H4 (cell line): Measurements from ENCODE around the gene EIF5A. TPM values are rescaled to one million over a fixed set of nuclear protein-coding genes. Genes with fewer than 3 reads are reported as not detected.

Experiments used
- DNase-seq: peaks from one replicate; pipeline ENCODE4 v3.0.0-alpha.2; 2015; ENCODE audit warnings: low spot score
- total RNA-seq: library from RNA; depleted of rRNA; stranded (reverse); fragments of >200 nt; shearing (Covaris generic); gene quantifications from 2 replicates; pipeline ENCODE4 v1.2.3, GENCODE V29; 2014

The EIF5A gene
- total RNA-seq, 1 experiment from 2014 or later, result 460 TPM

DNA sequence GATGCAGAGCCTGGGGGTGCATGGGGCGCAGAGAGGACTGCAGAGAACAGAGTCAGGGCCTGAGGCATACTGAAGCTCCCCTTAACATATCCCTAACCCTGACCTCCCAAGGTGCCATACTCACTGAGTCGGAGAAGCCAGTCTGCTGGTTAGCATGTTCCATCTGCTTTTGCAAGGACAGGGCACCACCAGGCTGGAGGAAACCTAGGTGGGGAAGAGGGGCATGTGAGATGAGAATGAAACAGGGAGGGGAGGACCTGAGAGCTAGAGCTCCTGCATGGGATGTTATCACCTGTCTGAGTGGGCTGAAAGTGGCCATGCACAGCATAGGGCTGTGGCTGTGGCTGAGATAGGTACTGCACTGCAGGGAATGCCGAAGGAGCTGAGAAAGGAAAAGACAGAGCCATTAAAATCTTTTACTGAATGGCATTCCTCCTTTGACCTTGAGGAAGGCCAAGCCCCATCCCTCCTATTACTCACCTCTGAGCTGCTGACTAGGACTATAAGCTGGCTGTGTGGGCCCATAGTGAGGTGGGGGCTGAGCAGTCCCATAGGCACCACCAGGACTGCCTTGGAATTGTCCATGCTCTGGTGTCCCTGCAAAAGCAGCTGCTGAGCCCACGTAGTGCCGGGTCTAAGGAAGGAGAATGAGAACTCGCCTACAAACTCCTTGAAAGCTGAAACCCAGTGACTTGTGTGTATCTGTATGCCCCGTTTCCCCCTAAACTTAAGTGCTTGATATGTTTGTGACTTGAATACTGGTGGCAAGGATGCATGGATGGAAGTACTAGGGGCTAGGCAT, 5.9 kb downstream of the EIF5A start:
- DNase-seq, result no peak

DNA sequence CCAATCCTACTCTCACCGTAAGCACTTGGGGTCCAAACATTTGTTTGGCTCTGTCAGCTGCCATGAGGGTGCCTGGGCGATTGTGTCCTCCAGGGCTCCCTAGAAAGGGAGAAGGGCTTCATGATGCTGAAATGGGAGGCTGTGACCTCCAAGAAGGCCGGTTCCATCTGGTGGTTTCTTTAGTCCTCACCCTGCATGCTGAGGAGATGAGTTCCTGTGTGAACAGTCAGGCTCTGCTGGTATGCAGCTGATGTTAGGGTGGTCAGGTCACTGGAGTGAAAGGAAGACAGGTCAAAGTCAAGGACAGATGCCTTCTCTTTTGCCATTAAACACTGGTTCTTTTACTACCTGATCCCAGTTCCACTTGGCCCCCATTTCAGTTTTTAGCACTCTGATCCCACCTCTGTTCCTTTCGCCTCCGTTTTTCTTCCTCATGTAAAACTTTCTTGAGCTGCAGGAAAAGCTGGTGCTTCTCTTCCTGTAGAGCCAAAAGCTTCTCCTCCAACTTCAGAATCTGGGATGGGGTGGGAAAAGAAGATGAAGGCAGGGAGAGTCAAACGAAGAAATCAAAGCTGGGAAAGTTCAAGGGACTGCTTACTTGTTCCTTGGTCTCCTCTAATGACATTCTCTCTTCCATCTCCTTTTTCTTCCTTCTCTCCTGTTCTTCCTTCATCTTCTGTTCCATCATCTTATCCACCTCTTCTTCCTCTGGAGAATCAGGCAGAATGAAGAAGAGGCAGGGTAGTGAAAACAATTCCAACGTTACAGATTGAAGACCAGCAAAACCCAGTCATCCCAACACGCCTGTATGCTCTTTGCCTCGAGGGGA, 6.7 kb downstream of the EIF5A start:
- DNase-seq, result no peak

DNA sequence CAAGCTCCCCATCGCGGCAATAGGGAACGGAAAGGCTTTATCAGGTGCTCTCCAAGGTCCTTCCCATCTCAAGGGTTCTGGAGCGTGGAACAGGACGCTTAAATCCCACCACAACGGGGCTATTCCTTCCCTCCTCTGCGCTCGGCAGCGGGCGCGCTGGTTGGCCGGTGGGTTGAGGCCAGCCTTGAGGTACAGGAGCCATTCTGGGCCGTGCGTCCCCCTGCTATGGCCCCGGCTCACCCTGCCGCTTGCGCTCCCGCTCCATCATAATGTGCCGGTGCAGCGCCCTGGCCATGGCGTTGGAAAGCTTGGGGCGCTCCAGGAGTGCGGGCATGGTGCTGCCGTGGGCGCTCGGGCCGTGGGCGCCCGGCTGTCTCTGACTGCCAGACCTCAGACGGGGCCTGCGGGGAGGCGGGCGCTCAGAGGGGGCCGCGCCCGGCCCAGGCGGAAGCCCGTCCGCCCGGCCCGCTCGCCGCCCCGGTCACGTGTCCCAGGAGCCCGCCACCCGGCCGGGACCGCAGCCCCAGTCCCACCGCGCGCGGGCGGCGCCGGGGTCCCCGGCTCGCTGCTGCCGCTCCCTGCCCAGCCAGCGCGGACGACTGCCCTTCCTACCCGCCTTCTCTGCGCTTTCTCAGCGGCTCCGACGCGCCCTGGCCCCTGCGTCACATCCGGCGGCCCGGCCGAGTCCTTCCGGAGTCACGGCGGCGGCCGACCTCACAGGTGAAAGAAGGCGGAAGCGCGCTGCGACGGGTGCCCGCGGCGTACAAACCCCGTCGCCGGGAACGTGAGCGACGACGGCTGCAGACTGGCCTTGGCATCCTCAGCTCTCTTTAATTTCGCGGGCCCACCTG, 7.5 kb downstream of the EIF5A start, which contains the start of gene GPS2:
TSS of gene GPS2 (minus strand) at position 642 of the 851 bp plus-strand sequence. CDS start at position 334, 308 bp downstream.
- peak; percentile 74 for DNase-seq

DNA sequence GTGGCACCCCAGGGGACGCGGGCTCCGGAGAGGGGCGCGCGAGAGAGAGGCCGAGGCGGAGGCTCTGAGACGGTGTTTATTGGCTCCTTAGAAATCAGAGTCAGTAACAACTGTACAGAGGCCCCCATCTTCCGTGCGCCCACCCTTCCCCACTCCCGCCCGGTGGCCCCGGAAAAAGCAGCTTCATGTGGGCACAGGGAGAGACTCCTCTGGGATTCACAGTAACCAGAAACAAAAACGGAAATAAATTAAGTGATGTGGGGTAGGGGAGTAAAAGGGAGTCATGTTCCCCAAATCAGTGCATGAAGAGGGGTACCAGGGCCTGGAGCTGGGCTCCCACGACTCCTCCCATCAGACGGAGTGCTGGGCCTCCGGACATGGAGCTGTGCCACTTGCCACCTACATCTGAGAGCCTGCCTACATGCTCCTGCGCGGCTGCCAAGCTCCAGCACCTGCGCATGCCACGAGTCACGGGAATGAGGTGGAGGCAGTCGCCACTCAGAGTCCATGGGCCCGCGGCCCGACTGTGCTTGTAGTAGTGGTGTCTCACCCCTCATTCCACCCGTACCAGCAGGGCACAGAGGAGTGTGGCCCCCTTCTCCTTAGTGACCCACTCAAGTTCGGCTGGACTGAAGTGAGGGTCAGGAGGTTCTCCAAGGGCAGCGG, 8.3 kb downstream of the EIF5A start:
- DNase-seq, result no peak

DNA sequence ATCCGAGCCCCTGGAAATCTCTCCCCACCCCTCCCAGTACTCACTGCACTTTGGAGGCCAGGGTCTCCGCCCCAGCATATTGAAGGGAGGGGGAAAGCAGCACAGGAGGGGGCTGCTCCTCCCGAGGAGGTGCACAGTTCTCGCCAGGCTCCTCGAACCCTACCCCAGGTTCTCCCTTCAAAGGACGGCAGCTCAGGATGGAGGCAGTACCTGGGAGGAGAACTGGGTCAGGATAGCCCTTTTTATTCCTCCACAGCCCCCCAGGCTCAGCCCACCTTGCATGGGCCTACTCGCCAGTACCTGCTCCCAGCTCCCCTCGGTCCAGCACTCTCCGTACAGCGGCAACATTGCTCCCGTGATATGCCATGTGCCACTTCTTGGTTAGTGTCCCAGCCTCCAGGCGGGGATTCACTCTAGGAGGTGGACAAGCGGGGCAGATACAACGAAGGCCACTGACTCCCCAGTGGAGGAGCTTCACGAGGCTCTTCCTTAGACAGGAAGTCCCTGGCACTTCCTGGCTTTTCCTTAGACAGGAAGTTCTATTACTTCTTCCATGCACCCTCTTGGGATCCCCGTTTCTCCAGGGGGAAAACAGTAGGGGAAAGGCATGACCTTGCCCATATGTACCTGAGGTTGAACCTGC, 9.9 kb downstream of the EIF5A start:
- DNase-seq, result no peak

DNA sequence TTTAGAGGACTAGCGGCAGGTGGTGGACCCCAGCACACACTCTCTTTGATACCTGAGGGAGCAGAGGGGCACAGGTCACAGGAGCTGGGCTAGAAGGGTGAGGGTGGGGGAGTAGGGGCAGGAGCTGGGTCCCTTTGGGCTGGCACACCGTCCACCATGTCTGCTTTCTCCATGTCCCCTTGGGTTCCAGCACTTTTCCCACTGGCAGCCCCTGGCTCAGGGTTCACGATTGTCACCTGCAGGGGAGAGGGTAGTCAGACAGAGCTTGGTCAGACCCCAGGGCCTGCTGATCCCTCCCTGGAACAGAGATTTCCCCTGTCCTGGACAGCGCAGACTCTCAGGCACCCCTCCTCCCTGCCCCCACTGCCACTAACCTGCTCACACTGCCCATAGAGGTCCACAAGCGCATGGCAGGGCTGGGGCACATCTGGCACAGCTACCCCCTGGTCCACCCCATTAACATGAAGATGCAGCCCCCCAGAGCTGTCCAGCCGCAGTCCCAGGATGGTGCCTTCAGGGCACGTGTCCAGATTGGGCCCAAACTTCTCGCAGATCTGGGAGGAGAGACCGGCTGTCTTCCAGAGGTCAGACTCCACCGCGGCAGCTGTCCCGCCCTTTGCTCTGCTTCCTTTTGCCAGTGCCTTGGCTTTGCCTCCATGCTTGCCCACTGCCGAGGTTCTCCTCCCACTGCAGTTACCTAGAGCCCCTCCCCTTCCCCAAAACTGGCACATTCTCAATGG, 10.9 kb downstream of the EIF5A start:
- DNase-seq, result no peak

DNA sequence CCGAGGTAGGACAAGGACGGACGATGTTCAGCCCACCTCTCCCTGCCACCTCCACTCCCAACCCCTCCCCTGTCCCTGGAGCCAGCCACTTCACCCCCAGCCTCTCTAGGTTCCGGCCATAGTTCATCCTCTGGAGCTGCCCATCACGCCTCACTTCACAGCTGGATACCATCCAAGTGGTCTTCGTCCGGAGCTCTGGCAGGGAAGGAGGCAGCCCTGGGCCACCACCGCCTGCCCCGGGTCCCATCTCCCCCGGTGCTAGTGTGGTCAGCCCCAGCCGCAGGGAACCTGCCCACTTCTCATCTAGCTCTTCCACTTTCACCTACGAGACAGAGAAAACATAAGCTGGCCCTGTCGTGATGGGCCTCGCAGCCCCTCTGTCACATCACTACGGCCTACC, 14.0 kb downstream of the EIF5A start:
- DNase-seq, result no peak

DNA sequence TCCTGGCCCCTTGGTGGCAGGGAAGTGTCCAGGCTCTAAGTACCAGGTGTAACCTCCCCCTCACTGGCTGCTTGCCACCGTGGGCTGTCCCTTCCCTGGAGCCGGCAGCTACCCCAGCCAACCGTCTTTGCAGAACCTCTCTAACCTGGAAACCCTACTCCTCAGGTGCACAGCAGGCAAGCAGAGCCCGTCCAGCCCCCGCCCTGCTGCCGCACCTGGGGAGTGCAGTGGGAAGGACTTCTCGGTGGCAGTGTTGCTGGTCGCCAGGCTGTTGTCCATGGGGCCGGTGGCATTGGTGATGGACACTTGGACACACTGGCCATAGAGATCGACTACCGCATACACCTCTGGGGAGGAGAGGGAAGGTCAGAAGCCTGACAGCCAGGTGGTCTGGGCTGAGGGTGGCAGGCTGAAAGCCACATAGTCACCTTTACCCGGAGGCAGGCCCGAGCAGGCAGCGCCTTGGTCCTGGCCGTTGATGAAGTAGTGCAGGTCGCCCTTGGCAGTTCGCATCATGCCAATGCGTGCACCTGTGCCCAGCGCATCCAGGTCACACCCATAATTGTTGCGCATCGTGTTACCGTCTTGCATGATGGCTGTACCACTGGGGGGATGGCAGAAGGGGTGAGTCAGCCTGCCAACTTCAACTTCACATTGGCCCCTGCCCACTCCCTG, 15.2 kb downstream of the EIF5A start:
- DNase-seq, result no peak

DNA sequence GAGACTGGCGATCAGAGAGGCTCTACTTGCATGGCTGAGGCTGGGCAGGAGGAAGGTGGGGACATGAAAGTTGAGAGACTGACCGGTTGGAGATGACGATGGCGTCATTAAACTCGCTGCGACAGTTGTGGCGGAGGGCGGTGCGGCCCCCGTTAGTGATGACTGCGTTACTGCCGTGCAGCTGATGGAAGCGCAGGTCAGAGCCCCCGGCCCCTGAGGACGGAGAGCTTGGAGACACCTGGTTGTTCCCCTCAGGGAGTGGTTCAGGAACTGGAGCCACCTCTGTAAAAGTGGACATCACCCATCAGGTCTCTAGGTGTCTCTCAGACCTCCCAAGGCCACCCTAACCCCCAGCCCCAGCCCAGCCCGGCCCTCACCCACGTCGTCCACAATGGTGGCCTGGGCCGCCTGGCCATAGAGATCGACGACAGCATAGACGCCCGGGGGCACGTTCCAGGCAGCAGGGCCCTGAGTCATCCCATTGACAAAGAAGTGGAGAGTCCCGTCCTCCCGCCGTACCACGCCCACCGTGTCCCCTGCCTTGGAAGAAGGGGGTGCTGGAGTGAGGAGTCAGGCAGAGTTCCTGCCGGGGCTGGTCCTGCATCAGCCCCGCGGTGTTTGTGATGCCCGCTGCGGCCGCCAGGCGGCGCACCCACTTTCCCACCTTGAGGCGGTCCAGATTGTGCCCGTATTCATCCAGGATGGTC, 16.5 kb downstream of the EIF5A start:
- DNase-seq, result no peak

DNA sequence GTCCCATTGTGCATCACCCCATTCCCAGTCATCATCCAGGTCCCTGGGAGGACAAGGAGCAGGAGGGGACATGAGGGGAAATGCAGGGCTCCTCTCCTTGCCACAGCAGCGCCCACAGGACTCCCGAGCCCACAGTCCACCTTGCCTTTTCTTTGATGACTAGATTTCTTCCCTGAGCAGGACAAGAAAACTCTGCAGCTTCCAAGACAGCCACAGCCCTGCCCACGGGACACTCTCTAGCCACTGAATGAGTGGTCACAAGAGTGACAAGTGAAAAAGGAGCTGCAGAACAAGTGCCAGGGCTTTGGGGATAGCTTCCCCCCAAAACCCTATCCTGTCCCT, 17.0 kb downstream of the EIF5A start:
- DNase-seq, result no peak

DNA sequence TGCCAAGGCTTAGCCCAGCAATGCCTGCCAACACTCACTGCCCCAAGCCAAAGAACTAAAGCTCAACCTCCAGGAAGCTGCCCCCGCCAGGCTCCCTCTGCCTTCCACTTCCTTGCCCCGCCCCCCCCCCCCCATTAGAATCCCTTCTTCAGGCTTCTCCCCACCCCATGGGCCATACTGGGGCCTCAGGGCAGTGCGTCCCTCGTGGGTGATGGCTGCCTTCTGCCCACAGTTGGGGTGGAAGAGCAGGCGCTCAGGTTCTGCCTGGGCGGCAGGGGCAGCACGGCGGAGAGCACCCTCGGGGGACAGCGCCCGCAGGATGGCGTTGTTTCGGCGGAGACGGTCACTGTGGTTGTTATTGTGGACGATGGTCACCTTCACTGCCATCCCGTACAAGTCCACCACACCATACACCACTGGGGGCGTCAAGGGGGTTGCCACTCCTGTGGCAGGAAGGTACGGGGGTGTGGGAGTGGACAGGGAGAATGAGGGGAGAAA, 17.7 kb downstream of the EIF5A start:
- no peak for DNase-seq

DNA sequence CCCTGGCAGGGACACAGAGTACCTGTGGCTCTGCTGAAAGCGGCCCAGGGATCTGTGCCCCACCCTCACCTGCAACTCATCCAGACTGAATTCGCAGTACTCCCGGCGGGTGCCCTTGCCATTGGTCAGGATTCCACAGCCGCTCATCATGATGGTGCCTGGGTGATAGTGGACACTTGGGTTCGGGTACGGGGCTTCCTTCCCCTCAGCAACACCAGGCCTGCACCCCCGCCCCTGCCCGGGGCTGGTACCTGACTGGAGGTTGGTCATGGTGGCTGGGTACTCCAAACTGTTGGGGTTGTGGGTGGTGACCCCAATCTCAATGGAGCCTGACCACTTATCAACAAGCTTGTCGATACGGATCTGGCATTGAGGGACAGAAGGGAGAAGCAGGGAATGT, 18.8 kb downstream of the EIF5A start:
- DNase-seq, result no peak

DNA sequence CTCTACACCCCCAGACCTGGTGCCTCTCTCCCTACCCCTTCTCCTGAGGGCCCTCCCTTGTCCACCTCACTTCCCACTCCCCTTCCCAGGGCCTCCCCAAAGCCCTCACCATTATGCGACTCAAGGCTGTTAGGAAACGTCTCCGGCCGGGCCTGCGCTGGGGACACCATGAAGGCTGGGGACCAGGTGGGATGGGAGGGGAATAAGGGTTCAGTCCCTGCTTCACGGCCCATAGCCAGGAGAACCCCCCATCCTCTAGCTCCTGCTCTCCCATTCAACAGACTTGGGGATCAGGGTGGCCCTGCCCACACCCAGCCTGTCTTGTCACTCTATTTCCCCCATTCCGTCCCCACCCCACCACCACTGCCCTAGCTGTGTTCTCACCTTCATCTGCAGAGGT, 19.6 kb downstream of the EIF5A start:
- no peak for DNase-seq

DNA sequence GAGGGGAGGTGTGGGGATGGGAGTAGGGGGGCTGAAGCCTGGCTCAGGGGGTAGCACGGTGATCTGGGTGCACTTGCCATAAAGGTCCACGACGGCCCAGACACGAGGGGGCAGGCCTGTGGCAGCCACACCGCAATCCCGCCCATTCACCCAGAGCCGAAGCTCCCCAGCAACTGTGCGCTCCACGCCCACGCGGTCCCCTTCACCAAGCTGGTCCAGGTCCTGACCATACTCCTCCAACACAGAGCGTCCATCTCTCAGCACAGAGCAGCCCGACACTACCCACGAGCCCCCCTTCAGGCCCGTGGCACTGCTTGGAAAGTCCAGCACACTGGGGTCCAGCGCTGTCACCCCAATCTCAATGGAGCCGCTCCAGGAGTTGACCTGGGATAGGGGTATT, 20.1 kb downstream of the EIF5A start:
- DNase-seq, result no peak

DNA sequence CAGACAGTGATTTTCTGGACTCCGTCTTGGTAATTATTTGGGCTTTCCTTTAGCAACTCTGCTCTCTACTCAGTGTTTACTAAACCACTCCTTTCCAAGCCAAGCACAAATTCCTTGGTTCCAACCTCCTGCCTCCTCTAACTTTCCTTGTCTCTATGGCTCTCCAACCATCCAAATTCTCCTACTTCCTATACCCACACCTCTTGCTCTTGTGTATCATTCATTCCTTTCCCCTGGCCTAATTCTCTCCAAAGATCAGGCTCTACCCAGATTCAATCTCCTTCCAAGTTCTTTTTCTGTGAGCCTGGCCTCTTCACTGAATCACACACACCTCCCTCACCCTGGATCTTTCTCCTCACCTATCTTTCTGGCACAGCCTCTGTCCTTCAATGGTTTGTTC, 20.6 kb downstream of the EIF5A start:
- DNase-seq, result no peak

DNA sequence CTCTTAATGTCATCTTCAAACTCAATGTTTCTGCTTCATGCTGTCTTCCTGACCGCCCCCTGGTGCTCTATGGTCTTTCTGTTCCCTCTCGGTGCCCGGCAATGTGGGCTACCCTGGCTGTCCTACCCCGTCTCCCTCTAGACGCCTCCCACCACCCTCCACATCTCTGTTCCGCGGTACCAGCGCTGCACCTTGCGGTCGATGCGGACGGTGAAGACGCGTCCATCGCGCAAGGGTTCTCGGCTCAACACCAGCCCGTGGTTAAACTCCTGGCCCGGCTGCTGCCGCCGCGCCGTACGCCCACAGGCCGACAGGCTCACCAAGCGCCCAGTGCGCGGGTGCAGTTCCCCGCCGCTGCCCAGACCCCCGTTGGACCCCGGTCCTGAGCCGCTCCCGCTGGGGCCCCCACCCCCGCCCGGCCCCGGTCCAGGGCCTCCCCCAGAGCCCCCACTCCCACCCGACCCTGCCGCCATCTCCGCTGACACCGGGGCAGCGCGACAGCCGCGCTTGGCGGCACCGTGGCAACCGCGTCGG, 21.5 kb downstream of the EIF5A start, which contains the start of gene NEURL4:
TSS of gene NEURL4 (minus strand) at position 496 of the 534 bp plus-strand sequence. CDS start at position 473, 23 bp downstream.
- no peak for DNase-seq

DNA sequence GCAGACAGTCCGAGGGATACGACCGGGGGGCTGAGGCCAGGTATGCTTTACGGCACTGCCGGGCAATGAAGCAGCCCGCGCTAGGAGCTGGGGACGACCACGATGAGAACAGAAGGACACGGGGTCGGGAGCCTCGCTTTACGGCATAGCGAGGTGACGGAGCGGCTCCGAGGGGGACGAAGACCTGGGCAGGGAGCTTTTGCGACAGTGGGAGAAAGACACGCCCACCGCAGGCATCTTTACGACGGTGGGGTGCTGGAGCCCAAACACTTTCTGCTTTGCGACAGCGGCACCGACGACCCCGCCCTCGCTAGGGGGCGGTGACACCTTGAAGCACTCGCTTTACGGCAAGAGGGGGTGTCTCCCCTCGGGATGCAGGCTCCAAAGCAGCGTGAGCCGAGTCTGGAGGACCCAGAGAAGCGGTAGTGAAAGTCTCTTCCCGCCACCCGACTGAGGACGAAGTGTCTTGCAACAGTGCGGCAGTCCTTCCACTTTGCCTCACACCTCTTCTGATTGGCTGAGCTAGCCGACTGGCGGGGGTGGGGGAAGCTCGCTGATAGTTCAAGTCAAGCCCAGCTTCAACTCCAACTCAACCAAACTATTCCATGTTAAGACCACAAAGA, 22.1 kb downstream of the EIF5A start:
- DNase-seq, result peak; percentile 95

DNA sequence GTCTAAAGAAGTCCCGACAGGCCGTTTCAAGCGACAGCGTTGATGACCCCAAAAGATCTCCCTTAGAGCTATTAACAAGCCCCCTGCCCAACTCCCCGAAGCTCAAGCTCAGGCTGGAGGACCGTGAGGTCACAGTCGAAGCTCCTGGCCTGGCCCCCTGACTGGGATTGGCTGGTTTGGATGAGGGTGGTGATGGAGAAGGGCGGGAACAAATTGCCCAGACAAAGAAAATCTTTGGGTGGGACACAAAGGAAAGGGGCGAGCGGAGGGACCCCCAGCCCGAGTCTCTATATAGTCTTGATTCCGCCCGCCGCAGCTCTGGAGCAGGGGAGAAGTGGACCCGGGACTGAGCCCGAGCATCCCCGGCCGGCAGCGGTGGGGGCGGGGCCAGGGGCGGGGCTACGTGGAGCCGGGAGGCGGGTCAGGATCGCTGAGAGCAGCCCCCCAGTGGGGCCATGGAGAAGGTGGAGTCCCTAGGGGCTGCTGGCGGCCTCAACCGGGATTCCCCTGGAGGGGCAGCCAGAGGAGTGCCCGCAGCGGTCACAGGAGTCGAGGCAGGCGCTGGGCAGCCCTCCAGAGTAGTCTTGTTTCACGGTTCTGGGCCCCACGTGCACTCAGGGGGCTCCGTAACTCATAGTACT, 22.7 kb downstream of the EIF5A start:
- DNase-seq, result peak; percentile 64
